Measurements from ENCODE around the gene IL13.

Gene IL13

GRCh38 chr5:132657676-132658380 lies at the start of gene IL13:
Gene IL13, plus strand, starts transcription at chr5:132658173. Its CDS starts 14 bp downstream, at chr5:132658187.
- DNase-seq (ENCODE audit: low spot score): peak; percentile 49
- Histone ChIP-seq H3K27ac (no peak within 1 kb of the TSS), H3K4me3 (no peak within 1 kb of the TSS)
- TF ChIP-seq CTCF (IDR thresholded peaks at IDR 0.05): no peak

GRCh38 chr5:132611965-132612364 lies 46.0 kb upstream of the IL13 start:
- Histone ChIP-seq H3K4me3 (no peak overlapping the region), H3K27ac (no peak overlapping the region)
- DNase-seq (ENCODE audit: low spot score): no peak
- no peak for TF ChIP-seq CTCF (IDR thresholded peaks at IDR 0.05)

GRCh38 chr5:132612846-132613245 lies 45.1 kb upstream of the IL13 start:
- Histone ChIP-seq H3K27ac (no peak overlapping the region), H3K4me3 (no peak overlapping the region)
- no peak for DNase-seq (ENCODE audit: low spot score)
- no peak for TF ChIP-seq CTCF (IDR thresholded peaks at IDR 0.05)

- H3K27ac ChIP-seq: no peak overlapping the region
- TF ChIP-seq CTCF (IDR thresholded peaks at IDR 0.05): no peak
- no peak for DNase-seq (ENCODE audit: low spot score)
- no peak overlapping the region for H3K4me3 ChIP-seq
Measured at GRCh38 chr5:132621699-132622098, 36.3 kb upstream of the IL13 start.

GRCh38 chr5:132622608-132623007 lies 35.4 kb upstream of the IL13 start:
- no peak for DNase-seq (ENCODE audit: low spot score)
- no peak overlapping the region for H3K27ac ChIP-seq
- no peak for TF ChIP-seq CTCF (IDR thresholded peaks at IDR 0.05)
- no peak overlapping the region for H3K4me3 ChIP-seq

GRCh38 chr5:132627470-132627869 lies 30.5 kb upstream of the IL13 start:
- H3K4me3 ChIP-seq: no peak overlapping the region
- DNase-seq (ENCODE audit: low spot score): no peak
- TF ChIP-seq CTCF (IDR thresholded peaks at IDR 0.05): no peak
- H3K27ac ChIP-seq: no peak overlapping the region

- H3K4me3 ChIP-seq: no peak overlapping the region
- no peak overlapping the region for H3K27ac ChIP-seq
- no peak for TF ChIP-seq CTCF (IDR thresholded peaks at IDR 0.05)
- no peak for DNase-seq (ENCODE audit: low spot score)
Measured at GRCh38 chr5:132628814-132629213, 29.2 kb upstream of the IL13 start.
